ENCODE results near the gene LETM1.

LETM1 gene

GRCh38 chr4:1805493-1806222 is 50.3 kb downstream of the LETM1 start:
- DNase-seq, result no peak

GRCh38 chr4:1804638-1805492 is 51.1 kb downstream of the LETM1 start:
- DNase-seq, result no peak

GRCh38 chr4:1803523-1804423 is 52.2 kb downstream of the LETM1 start:
- no peak for DNase-seq

- no peak for DNase-seq
These were observed 53.0 kb downstream of the LETM1 start for GRCh38 chr4:1802720-1803522.

- no peak for DNase-seq
These were observed 53.7 kb downstream of the LETM1 start for GRCh38 chr4:1802151-1802715.

- DNase-seq, result no peak
These were observed 54.5 kb downstream of the LETM1 start for GRCh38 chr4:1801286-1801958.

GRCh38 chr4:1800805-1801204 is 55.2 kb downstream of the LETM1 start:
- no peak for DNase-seq

GRCh38 chr4:1799387-1800375 is 56.3 kb downstream of the LETM1 start:
- no peak for DNase-seq

- no peak for DNase-seq
These were observed 57.2 kb downstream of the LETM1 start for GRCh38 chr4:1798580-1799386.

GRCh38 chr4:1797861-1798579 is 57.9 kb downstream of the LETM1 start:
- DNase-seq, result no peak

GRCh38 chr4:1797298-1797860 is 58.6 kb downstream of the LETM1 start:
- no peak for DNase-seq

- no peak for DNase-seq
These were observed 59.3 kb downstream of the LETM1 start for GRCh38 chr4:1796486-1797204.

GRCh38 chr4:1795299-1796195 is 60.4 kb downstream of the LETM1 start:
- DNase-seq, result no peak

- no peak for DNase-seq
These were observed 61.1 kb downstream of the LETM1 start for GRCh38 chr4:1794809-1795298.

GRCh38 chr4:1793940-1794808 is 61.8 kb downstream of the LETM1 start:
- DNase-seq, result no peak
